Gastroesophageal sphincter (tissue), 4 donors: ENCODE data around the gene IFT80. TPM values are rescaled to one million over a fixed set of nuclear protein-coding genes. Genes with fewer than 3 reads are reported as not detected.

Source experiments
- ATAC-seq: fragments of 150-250 bp; one replicate; pipeline ENCODE4 v1.9.1; 2016; ENCODE audit warnings: mild to moderate bottlenecking, moderate library complexity
- H3K27ac ChIP-seq, 4 donors: fragments of 200-600 bp; sonication (generic) in 3 of 4; 1 replicate in 3 of 4; 2 replicates in 1 of 4; pipeline ENCODE4 v1.5.1; 2016 to 2019
- H3K27me3 ChIP-seq: fragments of 200-600 bp; sonication (generic); one replicate; pipeline ENCODE4 v1.5.1; 2019
- H3K36me3 ChIP-seq, 2 donors: fragments of 200-600 bp; sonication (generic); one replicate each; pipeline ENCODE4 v1.5.1; 2019; ENCODE audit warnings: control low read depth in 1 of 2
- H3K4me1 ChIP-seq, 3 donors: fragments of 200-600 bp; sonication (generic); 1 replicate in 2 of 3; 2 replicates in 1 of 3; pipeline ENCODE4 v1.5.1; 2016 to 2019; ENCODE audit warnings: control low read depth in 2 of 3
- H3K4me3 ChIP-seq, 2 donors: fragments of 200-600 bp; sonication (generic); one replicate each; pipeline ENCODE4 v1.5.1; 2019; ENCODE audit warnings: mild to moderate bottlenecking in 1 of 2, moderate library complexity in 1 of 2
- H3K9me3 ChIP-seq, 3 donors: fragments of 200-600 bp; sonication (generic); one replicate each; pipeline ENCODE4 v1.5.1; 2017 to 2019; ENCODE audit warnings: control low read depth in 2 of 3
- CTCF ChIP-seq, 4 experiments: fragments of 200-600 bp in 2 of 4; fragments of 450-650 bp in 2 of 4; sonication (generic) in 1 of 4; IDR thresholded peaks; one replicate each; pipeline ENCODE4 v1.5.1; 2017 to 2019; ENCODE audit warnings: antibody characterized with exemption in 4 of 4, mild to moderate bottlenecking in 2 of 4, moderate library complexity in 2 of 4
- EP300 ChIP-seq: sonication (generic); formaldehyde crosslinking; IDR thresholded peaks from one replicate; pipeline ENCODE4 v1.6.1; 2017; ENCODE audit warnings: antibody characterized with exemption, mild to moderate bottlenecking
- POLR2A ChIP-seq, 2 donors: fragments of 450-650 bp; IDR thresholded peaks; one replicate each; pipeline ENCODE4 v1.6.1; 2017; ENCODE audit warnings: antibody characterized with exemption in 2 of 2, mild to moderate bottlenecking in 2 of 2, moderate library complexity in 1 of 2
- POLR2AphosphoS5 ChIP-seq: sonication (generic); formaldehyde crosslinking; IDR thresholded peaks from one replicate; pipeline ENCODE4 v1.6.1; 2017; ENCODE audit warnings: antibody characterized with exemption
- WGBS, 2 donors: methylation state at CpG; one replicate each; pipeline ENCODE4 v1.1.5; 2018; ENCODE audit warnings: low coverage in 1 of 2; 5-methylcytosine and 5-hydroxymethylcytosine counted together
- total RNA-seq, 4 donors: library from RNA; depleted of rRNA; stranded (reverse); fragments of >200 nt; gene quantifications; one replicate each; pipeline ENCODE4 v1.1.0, GENCODE V29; 2016

IFT80 gene
- total RNA-seq: 10 to 100 TPM; 14.9 to 36.6 (median 20.1) TPM

- H3K9me3 ChIP-seq: no peaks in the 10 kb centered on the region
- 0 to 1% methylated on average over 23 to 38 of the region's 63 CpGs for WGBS, 2 donors
- peak within 1 kb of the TSS; percentile 74 to 90 (median 85) for H3K27ac ChIP-seq
- H3K36me3 ChIP-seq: no peaks in the 10 kb centered on the region
- TF ChIP-seq POLR2A (IDR thresholded peaks at IDR 0.05) (peak; percentile 25 to 66), CTCF (IDR thresholded peaks at IDR 0.05) (peak in 2 of 4 experiments; percentile 8 to 9), EP300 (no peak), POLR2AphosphoS5 (peak; percentile 80)
- H3K4me1 ChIP-seq: peaks cover 6 to 43% (median 6%) of the 10 kb centered on the region in 3 donors
- peaks cover 18% of the 10 kb centered on the region for H3K27me3 ChIP-seq
- H3K4me3 ChIP-seq: peak within 1 kb of the TSS; percentile 69 to 82
- ATAC-seq: peak; percentile 98
Observed at GRCh38 chr3:160399125-160400029, at the start of gene IFT80, which contains the start of gene SMC4. Gene IFT80 (minus strand): TSS chr3:160399225. CDS start chr3:160384600, 14,625 bp downstream. Gene SMC4 (plus strand): TSS chr3:160399650. CDS start chr3:160400827, 1,177 bp downstream.

DNA sequence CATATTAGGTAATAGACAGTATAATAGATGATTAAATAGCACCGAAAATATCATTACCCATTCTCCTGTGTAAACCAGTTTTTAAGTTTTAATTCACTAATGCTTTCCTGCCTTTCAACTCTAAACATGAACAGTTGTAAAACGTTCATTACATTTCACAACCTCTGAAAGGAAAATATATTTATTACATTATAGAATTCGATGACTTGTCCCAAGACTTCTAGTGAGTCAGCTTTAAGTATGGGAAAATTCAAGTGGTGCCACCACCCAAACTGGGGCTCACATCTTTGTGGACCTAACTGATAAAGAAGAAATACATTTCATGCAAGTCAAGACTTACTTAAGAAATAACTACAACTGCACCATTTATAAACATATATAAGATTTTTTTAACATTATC is 48.5 kb upstream of the IFT80 start:
- H3K27me3 ChIP-seq: peaks cover 19% of the 10 kb centered on the region
- no peak for ATAC-seq
- H3K4me1 ChIP-seq: peaks cover 0 to 21% (median 3%) of the 10 kb centered on the region in 3 donors
- peaks cover 0 to 5% (median 0%) of the 10 kb centered on the region in 3 donors for H3K9me3 ChIP-seq
- no peak for TF ChIP-seq POLR2A (IDR thresholded peaks at IDR 0.05)
- no peak for TF ChIP-seq CTCF (IDR thresholded peaks at IDR 0.05)
- TF ChIP-seq POLR2AphosphoS5: no peak
- TF ChIP-seq EP300: no peak
- H3K4me3 ChIP-seq: no peak overlapping the region
- WGBS, 2 donors: 30 to 51% methylated on average over 3 of the region's 3 CpGs
- no peak overlapping the region for H3K27ac ChIP-seq
- H3K36me3 ChIP-seq: no peaks in the 10 kb centered on the region

- H3K4me1 ChIP-seq: peaks cover 0 to 21% (median 3%) of the 10 kb centered on the region in 3 donors
- TF ChIP-seq POLR2A (IDR thresholded peaks at IDR 0.05) (no peak), CTCF (IDR thresholded peaks at IDR 0.05) (no peak), POLR2AphosphoS5 (no peak), EP300 (no peak)
- peaks cover 19% of the 10 kb centered on the region for H3K27me3 ChIP-seq
- WGBS, 2 donors: 93 to 95% methylated on average over 8 to 10 of the region's 13 CpGs
- H3K36me3 ChIP-seq: no peaks in the 10 kb centered on the region
- H3K9me3 ChIP-seq: peaks cover 0 to 5% (median 0%) of the 10 kb centered on the region in 3 donors
- H3K27ac ChIP-seq: no peak overlapping the region
- H3K4me3 ChIP-seq: no peak overlapping the region
- ATAC-seq: no peak
Observed at GRCh38 chr3:160446522-160447056, 47.6 kb upstream of the IFT80 start.

GRCh38 chr3:160445854-160446253 is 46.8 kb upstream of the IFT80 start:
- ATAC-seq: no peak
- Histone ChIP-seq H3K9me3 (peaks cover 0 to 5% (median 0%) of the 10 kb centered on the region in 3 donors), H3K4me3 (no peak overlapping the region), H3K27me3 (peaks cover 19% of the 10 kb centered on the region), H3K4me1 (peaks cover 0 to 21% (median 3%) of the 10 kb centered on the region in 3 donors), H3K27ac (no peak overlapping the region), H3K36me3 (no peaks in the 10 kb centered on the region)
- TF ChIP-seq POLR2AphosphoS5 (no peak), EP300 (no peak), CTCF (IDR thresholded peaks at IDR 0.05) (no peak), POLR2A (IDR thresholded peaks at IDR 0.05) (no peak)
- WGBS, 2 donors: 88 to 100% methylated on average over 1 of the region's 1 CpG
